Neural progenitor cell (in vitro differentiated cells): Measurements from ENCODE around the gene FLT3LG.

Experiments used
- EZH2 ChIP-seq: fragments of 200-600 bp; sonication (generic); IDR thresholded peaks from 2 replicates; pipeline ENCODE4 v1.6.1; 2017; ENCODE audit warnings: antibody characterized with exemption, mild to moderate bottlenecking, moderate library complexity
- TF ChIP-seq, protein P1 (sequence below): fragments of 200-600 bp; sonication (generic); IDR thresholded peaks from 2 replicates; pipeline ENCODE4 v1.5.1; 2017; ENCODE audit warnings: antibody characterized with exemption, mild to moderate bottlenecking

DNA sequence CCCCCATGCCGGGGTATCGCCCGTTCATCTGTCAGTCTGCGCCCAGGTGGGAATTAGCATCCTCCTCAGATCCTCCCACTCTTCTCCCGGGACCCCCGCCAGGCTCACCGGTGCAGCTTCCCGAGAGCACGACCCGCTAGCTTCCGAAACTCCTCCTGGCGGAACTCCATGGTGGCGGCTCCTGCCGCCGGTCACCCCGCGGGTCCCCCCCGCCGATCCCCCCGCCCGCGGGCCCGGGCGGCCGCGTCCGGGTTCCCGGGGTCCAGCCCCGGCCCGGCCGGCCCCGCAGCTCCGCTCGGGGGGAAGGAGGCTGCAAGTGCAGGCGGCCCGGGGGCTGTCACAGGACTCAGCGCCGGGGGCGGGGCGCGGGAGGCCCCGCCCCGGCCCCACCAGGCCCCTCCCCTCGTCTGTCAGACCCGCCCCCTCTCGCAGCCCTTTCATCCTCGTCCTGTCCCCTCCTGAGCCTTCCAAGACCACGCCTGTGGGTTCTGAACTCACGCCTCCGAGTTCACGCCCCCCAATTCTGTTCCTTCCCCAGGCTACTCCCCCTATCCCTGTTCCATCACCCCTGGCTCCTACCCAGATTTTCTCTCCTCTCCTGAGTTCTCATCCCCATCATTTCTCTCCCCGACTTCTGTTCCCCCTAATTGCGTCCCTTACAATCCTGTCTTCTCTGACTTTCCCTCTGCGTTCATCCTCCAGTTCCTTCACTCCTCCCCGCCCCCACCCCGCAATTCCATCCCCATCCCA lies 32.6 kb upstream of the FLT3LG start, which contains the start of gene SLC17A7:
- TF ChIP-seq, protein P1, sequence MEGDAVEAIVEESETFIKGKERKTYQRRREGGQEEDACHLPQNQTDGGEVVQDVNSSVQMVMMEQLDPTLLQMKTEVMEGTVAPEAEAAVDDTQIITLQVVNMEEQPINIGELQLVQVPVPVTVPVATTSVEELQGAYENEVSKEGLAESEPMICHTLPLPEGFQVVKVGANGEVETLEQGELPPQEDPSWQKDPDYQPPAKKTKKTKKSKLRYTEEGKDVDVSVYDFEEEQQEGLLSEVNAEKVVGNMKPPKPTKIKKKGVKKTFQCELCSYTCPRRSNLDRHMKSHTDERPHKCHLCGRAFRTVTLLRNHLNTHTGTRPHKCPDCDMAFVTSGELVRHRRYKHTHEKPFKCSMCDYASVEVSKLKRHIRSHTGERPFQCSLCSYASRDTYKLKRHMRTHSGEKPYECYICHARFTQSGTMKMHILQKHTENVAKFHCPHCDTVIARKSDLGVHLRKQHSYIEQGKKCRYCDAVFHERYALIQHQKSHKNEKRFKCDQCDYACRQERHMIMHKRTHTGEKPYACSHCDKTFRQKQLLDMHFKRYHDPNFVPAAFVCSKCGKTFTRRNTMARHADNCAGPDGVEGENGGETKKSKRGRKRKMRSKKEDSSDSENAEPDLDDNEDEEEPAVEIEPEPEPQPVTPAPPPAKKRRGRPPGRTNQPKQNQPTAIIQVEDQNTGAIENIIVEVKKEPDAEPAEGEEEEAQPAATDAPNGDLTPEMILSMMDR: no peak
- peak; percentile 5 for TF ChIP-seq EZH2
